HG03103 (cell line): ENCODE data around the gene IMPDH2.

Source experiments
- ATAC-seq: cut with Tn5 transposase; IDR thresholded peaks from one replicate; pipeline ENCODE4 v1.9.1; 2021; ENCODE audit warnings: low read depth; ENCODE audit not compliant: unreplicated experiment

IMPDH2 gene

GRCh38 chr3:49007068-49007770 lies 22.0 kb downstream of the IMPDH2 start, which contains the start of gene WDR6:
TSS of gene WDR6 (plus strand) at chr3:49007391. CDS start at chr3:49007432, 41 bp downstream.
- peak; percentile 85 for ATAC-seq

GRCh38 chr3:49006408-49007067 lies 22.7 kb downstream of the IMPDH2 start:
- no peak for ATAC-seq

- no peak for ATAC-seq
Observed at GRCh38 chr3:49005998-49006397, 23.2 kb downstream of the IMPDH2 start.

GRCh38 chr3:49005303-49005680 lies 23.9 kb downstream of the IMPDH2 start:
- ATAC-seq = no peak

GRCh38 chr3:49004352-49005302 lies 24.6 kb downstream of the IMPDH2 start:
- no peak for ATAC-seq

- no peak for ATAC-seq
Observed at GRCh38 chr3:49001155-49001554, 28.0 kb downstream of the IMPDH2 start.

- ATAC-seq = no peak
Observed at GRCh38 chr3:48999085-48999858, 29.9 kb downstream of the IMPDH2 start.

- no peak for ATAC-seq
Observed at GRCh38 chr3:48997714-48998637, 31.2 kb downstream of the IMPDH2 start.

- ATAC-seq = no peak
Observed at GRCh38 chr3:48997102-48997635, 32.0 kb downstream of the IMPDH2 start.

GRCh38 chr3:48996640-48997039 lies 32.6 kb downstream of the IMPDH2 start:
- ATAC-seq = no peak

- no peak for ATAC-seq
Observed at GRCh38 chr3:48993834-48994233, 35.4 kb downstream of the IMPDH2 start.

- no peak for ATAC-seq
Observed at GRCh38 chr3:48991851-48992545, 37.2 kb downstream of the IMPDH2 start.

- ATAC-seq = peak; percentile 20
Observed at GRCh38 chr3:48990636-48991469, 38.3 kb downstream of the IMPDH2 start.

GRCh38 chr3:48989796-48990635 lies 39.2 kb downstream of the IMPDH2 start, which contains the start of gene P4HTM:
TSS of gene P4HTM (plus strand) at chr3:48990241. CDS start at chr3:48990257, 16 bp downstream.
- ATAC-seq = peak; percentile 48

GRCh38 chr3:48989126-48989795 lies 39.9 kb downstream of the IMPDH2 start:
- no peak for ATAC-seq

GRCh38 chr3:48985831-48986376 lies 43.3 kb downstream of the IMPDH2 start:
- ATAC-seq = no peak
